ENCODE measurements around the gene HNRNPLL. TPM values are rescaled to one million over a fixed set of nuclear protein-coding genes. Genes with fewer than 3 reads are reported as not detected.
A peak's percentile ranks its signal among the peaks of the same experiment; 100 is the strongest.

Gene HNRNPLL
- total RNA-seq, 1 experiment from 2014 or later: 83.1 TPM

GRCh38 chr2:38596229-38596628 lies 6.5 kb downstream of the HNRNPLL start:
- no peak for DNase-seq (ENCODE audit: low read depth)

- DNase-seq (ENCODE audit: low read depth): peak; percentile 28
Observed at GRCh38 chr2:38592951-38593350, 9.8 kb downstream of the HNRNPLL start.

- DNase-seq (ENCODE audit: low read depth): no peak
Observed at GRCh38 chr2:38591152-38591551, 11.6 kb downstream of the HNRNPLL start.

- no peak for DNase-seq (ENCODE audit: low read depth)
Observed at GRCh38 chr2:38590053-38590452, 12.7 kb downstream of the HNRNPLL start.

GRCh38 chr2:38586931-38587330 lies 15.8 kb downstream of the HNRNPLL start:
- no peak for DNase-seq (ENCODE audit: low read depth)

GRCh38 chr2:38584881-38585280 lies 17.8 kb downstream of the HNRNPLL start:
- no peak for DNase-seq (ENCODE audit: low read depth)

GRCh38 chr2:38583994-38584393 lies 18.7 kb downstream of the HNRNPLL start:
- no peak for DNase-seq (ENCODE audit: low read depth)

GRCh38 chr2:38583524-38583923 lies 19.2 kb downstream of the HNRNPLL start:
- DNase-seq (ENCODE audit: low read depth): no peak

- DNase-seq (ENCODE audit: low read depth): peak; percentile 74
Observed at GRCh38 chr2:38581193-38582147, 21.3 kb downstream of the HNRNPLL start.

- DNase-seq (ENCODE audit: low read depth): no peak
Observed at GRCh38 chr2:38580115-38580636, 22.6 kb downstream of the HNRNPLL start.

- DNase-seq (ENCODE audit: low read depth): peak; percentile 46
Observed at GRCh38 chr2:38578832-38579231, 23.9 kb downstream of the HNRNPLL start.

- DNase-seq (ENCODE audit: low read depth): no peak
Observed at GRCh38 chr2:38574278-38574677, 28.4 kb downstream of the HNRNPLL start.

- peak; percentile 65 for DNase-seq (ENCODE audit: low read depth)
Observed at GRCh38 chr2:38572167-38572566, 30.6 kb downstream of the HNRNPLL start.

GRCh38 chr2:38571193-38571592 lies 31.5 kb downstream of the HNRNPLL start:
- DNase-seq (ENCODE audit: low read depth): no peak

GRCh38 chr2:38568724-38569436 lies 33.8 kb downstream of the HNRNPLL start:
- no peak for DNase-seq (ENCODE audit: low read depth)

GRCh38 chr2:38565333-38565732 lies 37.4 kb downstream of the HNRNPLL start:
- DNase-seq (ENCODE audit: low read depth): no peak

GRCh38 chr2:38561691-38562090 lies 41.0 kb downstream of the HNRNPLL start:
- DNase-seq (ENCODE audit: low read depth): no peak

- no peak for DNase-seq (ENCODE audit: low read depth)
Observed at GRCh38 chr2:38560092-38560491, 42.6 kb downstream of the HNRNPLL start.

- DNase-seq (ENCODE audit: low read depth): no peak
Observed at GRCh38 chr2:38557981-38558380, 44.7 kb downstream of the HNRNPLL start.

- DNase-seq (ENCODE audit: low read depth): no peak
Observed at GRCh38 chr2:38557217-38557616, 45.5 kb downstream of the HNRNPLL start.

- no peak for DNase-seq (ENCODE audit: low read depth)
Observed at GRCh38 chr2:38556006-38556801, 46.5 kb downstream of the HNRNPLL start.
